Measurements from ENCODE around the gene C1QTNF2.

Gene C1QTNF2

GRCh38 chr5:160369990-160370712, at the start of gene C1QTNF2:
Gene C1QTNF2 (minus strand): TSS chr5:160370626. CDS start chr5:160355011, 15,615 bp downstream.
- in situ Hi-C loops (cut with MboI; ENCODE audit: low sequenced_read_pairs, unreplicated experiment), result no loop called here
- no peak for DNase-seq (ENCODE audit: low spot score)
- no peak for TF ChIP-seq CTCF (IDR thresholded peaks at IDR 0.05; ENCODE audit: borderline replicate concordance, control extremely low read depth, extremely low read depth, insufficient read depth, missing control alignments)

GRCh38 chr5:160420331-160420610, 49.8 kb upstream of the C1QTNF2 start:
- in situ Hi-C loops (cut with MboI; ENCODE audit: low sequenced_read_pairs, unreplicated experiment), result no loop called here
- DNase-seq (ENCODE audit: low spot score), result no peak

GRCh38 chr5:160419458-160420330, 49.3 kb upstream of the C1QTNF2 start:
- TF ChIP-seq CTCF (IDR thresholded peaks at IDR 0.05; ENCODE audit: borderline replicate concordance, control extremely low read depth, extremely low read depth, insufficient read depth, missing control alignments), result no peak
- DNase-seq (ENCODE audit: low spot score), result no peak
- in situ Hi-C loops (cut with MboI; ENCODE audit: low sequenced_read_pairs, unreplicated experiment), result no loop called here

More at GRCh38 chr5:160420331-160420610, 49.8 kb upstream of the C1QTNF2 start:
- TF ChIP-seq CTCF (IDR thresholded peaks at IDR 0.05; ENCODE audit: borderline replicate concordance, control extremely low read depth, extremely low read depth, insufficient read depth, missing control alignments), result no peak

GRCh38 chr5:160418561-160419457, 48.4 kb upstream of the C1QTNF2 start, which contains the start of gene SLU7:
Gene SLU7 (minus strand): TSS chr5:160419081. CDS start chr5:160415294, 3,787 bp downstream.
- in situ Hi-C loops (cut with MboI; ENCODE audit: low sequenced_read_pairs, unreplicated experiment), result no loop called here
- peak; percentile 91 for DNase-seq (ENCODE audit: low spot score)
- TF ChIP-seq CTCF (IDR thresholded peaks at IDR 0.05; ENCODE audit: borderline replicate concordance, control extremely low read depth, extremely low read depth, insufficient read depth, missing control alignments), result no peak

GRCh38 chr5:160399402-160400353, 29.3 kb upstream of the C1QTNF2 start, which contains the start of gene FAM200C:
Gene FAM200C (minus strand): TSS chr5:160400054. CDS start chr5:160395490, 4,564 bp downstream.
- in situ Hi-C loops (cut with MboI; ENCODE audit: low sequenced_read_pairs, unreplicated experiment), result no loop called here
- TF ChIP-seq CTCF (IDR thresholded peaks at IDR 0.05; ENCODE audit: borderline replicate concordance, control extremely low read depth, extremely low read depth, insufficient read depth, missing control alignments), result no peak
- DNase-seq (ENCODE audit: low spot score), result peak; percentile 93

Data from GM13976 (cell line).